ENCODE measurements around the gene PNPLA5. TPM values are rescaled to one million over a fixed set of nuclear protein-coding genes. Genes with fewer than 3 reads are reported as not detected.

The PNPLA5 gene
- total and polyA plus RNA-seq, 2 of the 13 experiments (the other 11 are each of a cell fraction or from before 2014, with no cell fraction given), result not detected

GRCh38 chr22:43922123-43922522, 30.3 kb upstream of the PNPLA5 start (continued):
- TF ChIP-seq, protein P1, sequence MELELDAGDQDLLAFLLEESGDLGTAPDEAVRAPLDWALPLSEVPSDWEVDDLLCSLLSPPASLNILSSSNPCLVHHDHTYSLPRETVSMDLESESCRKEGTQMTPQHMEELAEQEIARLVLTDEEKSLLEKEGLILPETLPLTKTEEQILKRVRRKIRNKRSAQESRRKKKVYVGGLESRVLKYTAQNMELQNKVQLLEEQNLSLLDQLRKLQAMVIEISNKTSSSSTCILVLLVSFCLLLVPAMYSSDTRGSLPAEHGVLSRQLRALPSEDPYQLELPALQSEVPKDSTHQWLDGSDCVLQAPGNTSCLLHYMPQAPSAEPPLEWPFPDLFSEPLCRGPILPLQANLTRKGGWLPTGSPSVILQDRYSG (CRISPR knock-in tag; IDR thresholded peaks at IDR 0.05), result no peak
- TF ChIP-seq KDM1A (CRISPR knock-in tag; IDR thresholded peaks at IDR 0.05) (no peak), ZNF180 (CRISPR knock-in tag; IDR thresholded peaks at IDR 0.05; ENCODE audit: borderline replicate concordance, low read depth) (no peak), ZNF737 (CRISPR knock-in tag; IDR thresholded peaks at IDR 0.05; ENCODE audit: borderline replicate concordance) (no peak), ZNF292 (CRISPR knock-in tag; IDR thresholded peaks at IDR 0.05; ENCODE audit: borderline replicate concordance, low read depth) (no peak), SP5 (CRISPR knock-in tag; IDR thresholded peaks at IDR 0.05; ENCODE audit: borderline replicate concordance, low read depth) (peak; percentile 41; the same call in 1 of the 2 replicates), NCOA1 (CRISPR knock-in tag; IDR thresholded peaks at IDR 0.05) (no peak), RXRA (CRISPR knock-in tag; IDR thresholded peaks at IDR 0.05) (peak; percentile 77), ZNF224 (CRISPR knock-in tag; IDR thresholded peaks at IDR 0.05) (no peak), ZNF766 (CRISPR knock-in tag; IDR thresholded peaks at IDR 0.05; ENCODE audit: borderline replicate concordance) (no peak), ZNF460 (CRISPR knock-in tag; IDR thresholded peaks at IDR 0.05; ENCODE audit: borderline replicate concordance) (no peak), MLLT10 (CRISPR knock-in tag; IDR thresholded peaks at IDR 0.05) (no peak), ZNF879 (CRISPR knock-in tag; IDR thresholded peaks at IDR 0.05) (no peak), ZNF225 (CRISPR knock-in tag; IDR thresholded peaks at IDR 0.05) (no peak), RELA (CRISPR knock-in tag; IDR thresholded peaks at IDR 0.05) (no peak), ATF5 (CRISPR knock-in tag; IDR thresholded peaks at IDR 0.05; ENCODE audit: low read depth) (no peak), HMG20A (CRISPR knock-in tag; IDR thresholded peaks at IDR 0.05; ENCODE audit: borderline replicate concordance) (peak; percentile 24; the same call in 1 of the 2 replicates), NFE2 (CRISPR knock-in tag; IDR thresholded peaks at IDR 0.05) (no peak), XRCC5 (optimal IDR thresholded peaks at IDR 0.05; ENCODE audit: low read length) (peak; percentile 35), ZNF609 (CRISPR knock-in tag; IDR thresholded peaks at IDR 0.05; ENCODE audit: borderline replicate concordance) (no peak), TGIF2 (CRISPR knock-in tag; IDR thresholded peaks at IDR 0.05) (no peak), IKZF1 (IDR thresholded peaks at IDR 0.05) (no peak), ZNF382 (CRISPR knock-in tag; IDR thresholded peaks at IDR 0.05; ENCODE audit: borderline replicate concordance) (no peak), GLI4 (CRISPR knock-in tag; IDR thresholded peaks at IDR 0.05; ENCODE audit: borderline replicate concordance) (no peak)
- TF ChIP-seq, protein P2, sequence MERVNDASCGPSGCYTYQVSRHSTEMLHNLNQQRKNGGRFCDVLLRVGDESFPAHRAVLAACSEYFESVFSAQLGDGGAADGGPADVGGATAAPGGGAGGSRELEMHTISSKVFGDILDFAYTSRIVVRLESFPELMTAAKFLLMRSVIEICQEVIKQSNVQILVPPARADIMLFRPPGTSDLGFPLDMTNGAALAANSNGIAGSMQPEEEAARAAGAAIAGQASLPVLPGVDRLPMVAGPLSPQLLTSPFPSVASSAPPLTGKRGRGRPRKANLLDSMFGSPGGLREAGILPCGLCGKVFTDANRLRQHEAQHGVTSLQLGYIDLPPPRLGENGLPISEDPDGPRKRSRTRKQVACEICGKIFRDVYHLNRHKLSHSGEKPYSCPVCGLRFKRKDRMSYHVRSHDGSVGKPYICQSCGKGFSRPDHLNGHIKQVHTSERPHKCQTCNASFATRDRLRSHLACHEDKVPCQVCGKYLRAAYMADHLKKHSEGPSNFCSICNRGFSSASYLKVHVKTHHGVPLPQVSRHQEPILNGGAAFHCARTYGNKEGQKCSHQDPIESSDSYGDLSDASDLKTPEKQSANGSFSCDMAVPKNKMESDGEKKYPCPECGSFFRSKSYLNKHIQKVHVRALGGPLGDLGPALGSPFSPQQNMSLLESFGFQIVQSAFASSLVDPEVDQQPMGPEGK (CRISPR knock-in tag; IDR thresholded peaks at IDR 0.05), result peak; percentile 20; the same call in 1 of the 2 replicates

Measured in HepG2 (cell line).